GM23248 (cell line): ENCODE measurements around the gene INPP5D.

Experiments used
- EZH2 ChIP-seq: fragments of 200-600 bp; sonication (generic); IDR thresholded peaks from 2 replicates; pipeline ENCODE4 v1.6.1; 2018; ENCODE audit warnings: antibody characterized with exemption, mild to moderate bottlenecking; ENCODE audit not compliant: insufficient read depth, poor library complexity, severe bottlenecking
- EZH2phosphoT487 ChIP-seq: fragments of 200-600 bp; sonication (generic); IDR thresholded peaks from 2 replicates; pipeline ENCODE4 v1.6.1; 2018; ENCODE audit warnings: antibody characterized with exemption, moderate library complexity, mild to moderate bottlenecking, low read depth; ENCODE audit not compliant: insufficient read depth

- TF ChIP-seq EZH2 = no peak
- TF ChIP-seq EZH2phosphoT487 = no peak
Observed at GRCh38 chr2:233093721-233094120, 33.6 kb downstream of the INPP5D start.
